Subcutaneous adipose tissue (tissue), 4 donors: ENCODE results near the gene FUT2. TPM values are rescaled to one million over a fixed set of nuclear protein-coding genes. Genes with fewer than 3 reads are reported as not detected.

Experiments
- total RNA-seq, 4 donors: library from RNA; depleted of rRNA; stranded (reverse); fragments of >200 nt; gene quantifications; one replicate each; pipeline ENCODE4 v1.1.0, GENCODE V29; 2016
- TF ChIP-seq, protein P1 (sequence below): fragments of 450-650 bp; IDR thresholded peaks from one replicate; pipeline ENCODE4 v1.5.1; 2016; ENCODE audit warnings: low read depth, mild to moderate bottlenecking, control low read depth, antibody characterized with exemption, moderate library complexity

FUT2 gene
- not detected for total RNA-seq

DNA sequence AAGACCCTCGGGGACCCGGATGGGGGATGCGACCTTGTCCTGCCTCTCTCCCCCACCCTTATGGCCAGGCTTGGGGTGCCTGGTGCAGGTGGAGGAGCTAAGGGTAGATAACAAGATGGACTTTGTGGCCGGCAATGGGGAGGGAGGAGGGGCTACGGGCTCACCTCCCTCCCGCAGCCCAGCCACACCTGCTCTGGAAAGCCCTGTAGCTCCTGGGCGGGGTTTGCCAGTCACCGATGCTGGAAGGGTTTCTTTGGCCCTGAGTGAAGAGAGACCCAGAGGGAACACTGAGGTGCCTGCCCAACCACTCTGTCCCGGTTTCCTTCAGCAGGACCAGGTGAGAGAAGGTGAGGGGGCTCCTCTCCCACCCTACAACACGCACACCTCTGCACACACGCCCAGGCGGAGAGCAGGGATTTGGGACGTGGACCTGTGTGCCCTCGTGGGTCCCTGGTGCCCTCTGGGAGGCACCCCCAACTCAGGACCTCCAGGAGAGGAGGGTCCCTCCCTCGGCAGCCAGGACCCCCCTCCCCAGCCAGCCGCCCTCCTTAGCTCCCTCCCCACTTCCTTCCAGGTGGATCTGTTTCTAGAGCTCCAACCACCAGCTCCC is at the start of gene FUT2:
TSS of gene FUT2 (plus strand) at position 229 of the 610 bp plus-strand sequence. CDS start 6,986 bp downstream, outside the sequence.
- TF ChIP-seq, protein P1, sequence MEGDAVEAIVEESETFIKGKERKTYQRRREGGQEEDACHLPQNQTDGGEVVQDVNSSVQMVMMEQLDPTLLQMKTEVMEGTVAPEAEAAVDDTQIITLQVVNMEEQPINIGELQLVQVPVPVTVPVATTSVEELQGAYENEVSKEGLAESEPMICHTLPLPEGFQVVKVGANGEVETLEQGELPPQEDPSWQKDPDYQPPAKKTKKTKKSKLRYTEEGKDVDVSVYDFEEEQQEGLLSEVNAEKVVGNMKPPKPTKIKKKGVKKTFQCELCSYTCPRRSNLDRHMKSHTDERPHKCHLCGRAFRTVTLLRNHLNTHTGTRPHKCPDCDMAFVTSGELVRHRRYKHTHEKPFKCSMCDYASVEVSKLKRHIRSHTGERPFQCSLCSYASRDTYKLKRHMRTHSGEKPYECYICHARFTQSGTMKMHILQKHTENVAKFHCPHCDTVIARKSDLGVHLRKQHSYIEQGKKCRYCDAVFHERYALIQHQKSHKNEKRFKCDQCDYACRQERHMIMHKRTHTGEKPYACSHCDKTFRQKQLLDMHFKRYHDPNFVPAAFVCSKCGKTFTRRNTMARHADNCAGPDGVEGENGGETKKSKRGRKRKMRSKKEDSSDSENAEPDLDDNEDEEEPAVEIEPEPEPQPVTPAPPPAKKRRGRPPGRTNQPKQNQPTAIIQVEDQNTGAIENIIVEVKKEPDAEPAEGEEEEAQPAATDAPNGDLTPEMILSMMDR = no peak

GRCh38 chr19:48646001-48646721 is 49.6 kb upstream of the FUT2 start, which contains the start of gene CA11:
TSS of gene CA11 (minus strand) at chr19:48646187. CDS start at chr19:48645632, 555 bp downstream.
- TF ChIP-seq, protein P1 = no peak

DNA sequence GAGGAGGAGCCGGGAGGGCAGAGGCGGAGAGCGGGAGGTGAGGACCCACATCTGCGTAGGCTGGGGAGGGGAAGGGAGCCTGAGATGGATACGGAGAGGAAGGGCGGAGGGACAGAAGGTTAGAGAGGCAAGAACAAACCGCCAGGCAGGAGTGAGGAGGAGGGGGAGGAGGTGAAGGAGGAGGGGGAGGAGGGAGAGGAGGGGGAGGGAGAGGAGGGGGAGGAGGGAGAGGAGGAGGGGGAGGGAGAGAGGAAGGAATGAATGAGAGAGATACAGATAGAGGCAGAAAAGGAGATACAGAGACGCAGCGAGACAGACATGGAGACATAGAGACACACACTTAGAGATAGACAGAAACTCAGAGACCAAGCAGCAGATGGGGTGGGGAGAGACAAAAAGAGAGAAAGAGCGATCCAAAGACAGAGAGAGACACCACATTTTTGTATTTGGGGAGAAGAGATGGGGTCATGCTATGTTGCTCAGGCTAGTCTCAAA is 49.0 kb upstream of the FUT2 start:
- TF ChIP-seq, protein P1 = no peak

- TF ChIP-seq, protein P1 = no peak
Observed at GRCh38 chr19:48648134-48648533, 47.6 kb upstream of the FUT2 start.

DNA sequence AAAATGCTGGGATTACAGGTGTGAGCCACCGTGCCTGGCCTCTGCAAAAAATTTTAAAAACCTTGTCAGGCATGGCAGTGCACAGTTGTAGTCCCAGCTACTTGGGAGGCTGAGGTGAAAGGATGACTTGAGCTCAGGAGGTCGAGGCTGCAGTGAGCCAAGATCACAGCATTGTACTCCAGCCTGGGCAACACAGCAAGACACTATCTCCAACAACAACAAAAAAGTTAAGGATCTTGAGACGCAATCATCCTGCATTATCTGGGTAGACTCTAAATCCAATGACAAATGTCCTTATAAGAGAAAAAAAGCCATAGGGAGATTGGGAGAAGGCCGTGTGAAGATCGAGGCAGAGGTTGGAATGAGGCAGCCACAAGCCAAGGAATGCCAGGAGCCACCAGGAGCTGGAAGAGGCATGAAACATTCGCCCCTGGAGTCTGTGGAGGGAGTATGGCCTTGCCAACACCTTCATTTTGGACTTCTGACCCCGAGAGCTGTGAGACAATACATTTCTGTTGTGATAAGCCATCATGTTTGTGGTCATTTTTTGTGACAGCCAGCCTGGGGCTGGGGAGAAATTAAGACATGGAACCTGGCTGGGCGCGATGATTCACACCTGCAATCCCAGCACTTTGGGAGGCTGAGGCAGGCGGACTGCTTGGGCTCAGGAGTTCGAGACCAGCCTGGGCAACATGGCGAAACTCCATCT is 44.6 kb upstream of the FUT2 start:
- TF ChIP-seq, protein P1 = no peak

- TF ChIP-seq, protein P1 = no peak
Observed at GRCh38 chr19:48651683-48652048, 44.1 kb upstream of the FUT2 start.
